Body of pancreas (tissue), 4 donors: ENCODE measurements around the gene OTUB2.

Experiments used
- CTCF ChIP-seq, 7 experiments: fragments of 450-650 bp in 4 of 7; fragments of 200-600 bp in 3 of 7; sonication (generic) in 3 of 7; IDR thresholded peaks; one replicate each; pipeline ENCODE4 v1.5.1; 2016 to 2019; ENCODE audit warnings: antibody characterized with exemption in 7 of 7
- POLR2A ChIP-seq, 3 donors: fragments of 450-650 bp; IDR thresholded peaks; one replicate each; pipeline ENCODE4 v1.6.1; 2016; ENCODE audit warnings: antibody characterized with exemption in 3 of 3, mild to moderate bottlenecking in 2 of 3

DNA sequence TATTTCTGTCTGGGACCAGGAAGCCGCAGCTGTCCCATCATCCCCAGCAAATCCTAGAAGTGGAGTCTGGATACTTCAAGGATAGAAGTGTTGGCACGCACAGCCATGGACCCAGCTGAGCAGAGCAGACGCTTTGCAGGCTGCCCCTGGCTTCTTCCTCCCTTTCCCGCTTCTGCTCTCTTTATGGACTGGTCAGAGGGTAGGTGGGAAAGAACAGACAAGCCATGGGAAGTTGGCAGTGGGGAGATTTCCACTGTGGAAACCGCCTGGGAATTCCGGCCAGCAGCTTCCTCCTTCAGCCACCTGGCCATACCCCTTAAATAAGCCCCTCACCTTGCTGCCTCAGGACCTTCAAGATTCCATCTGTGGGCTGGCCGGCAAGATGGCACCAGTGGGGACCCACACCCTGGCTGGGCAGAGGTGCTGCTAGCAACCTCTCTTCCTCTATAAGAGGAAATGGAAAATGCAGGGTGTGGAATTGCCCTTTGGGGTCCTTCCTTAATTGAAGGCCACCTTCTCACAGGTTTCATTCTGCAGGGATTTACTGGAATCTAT, 20.6 kb downstream of the OTUB2 start:
- TF ChIP-seq CTCF (IDR thresholded peaks at IDR 0.05) (no peak), POLR2A (IDR thresholded peaks at IDR 0.05) (no peak)
